K562 (cell line): ENCODE results near the gene PRDM8. TPM values are rescaled to one million over a fixed set of nuclear protein-coding genes. Genes with fewer than 3 reads are reported as not detected.

ENCODE experiments used
- ATAC-seq: fragments of 200-7000 bp; cut with Tn5 transposase; 3 replicates; pipeline ENCODE4 v1.9.1; 2020; ENCODE audit warnings: moderate library complexity
- Bru-seq: library from RNA; stranded (reverse); fragments of 400-500 nt; gene quantifications from one replicate; lab custom pipeline; 2021; lab: Mats Ljungman, UMichigan
- BruChase-seq, 2 experiments: library from RNA; stranded (reverse); fragments of 400-500 nt; gene quantifications; one replicate each; lab custom pipeline; 2021; lab: Mats Ljungman, UMichigan
- BruUV-seq: library from RNA; stranded (reverse); fragments of 400-500 nt; replicated peaks from 2 replicates; lab custom pipeline; 2021; lab: Mats Ljungman, UMichigan
- CTCF ChIA-PET: fragments of 300-600 bp; formaldehyde crosslinking; extraction: SDS; loops from one replicate; lab custom pipeline; 2021; ENCODE audit warnings: low intra/inter-chr PET ratio; lab: Yijun Ruan, JAX
- POLR2A ChIA-PET: fragments of 300-600, 350-650 bp; sonication (Branson Sonifier 250); formaldehyde crosslinking; extraction: SDS; loops from one replicate; lab custom pipeline; 2021; ENCODE audit warnings: antibody characterized with exemption, inconsistent platforms; lab: Yijun Ruan, JAX
- DNase-seq, 4 experiments: peaks; one replicate each; pipeline versions ENCODE4 v3.0.0 to v3.0.0-alpha.2; 2011 to 2018; ENCODE audit warnings: low spot score in 3 of 4, mixed read lengths in 3 of 4; ENCODE audit errors: extremely low read depth in 1 of 4
- FAIRE-seq: peaks from 2 replicates; lab custom pipeline; 2011; peaks lifted over from hg19 to GRCh38; lab: Jason Lieb, UNC
- H2AFZ ChIP-seq: 2 replicates; pipeline ENCODE4 v1.6.0; 2011; ENCODE audit warnings: low read depth, low read length, control low read depth, inconsistent platforms
- H3K27ac ChIP-seq: fragments of 200-600 bp; 3 replicates; pipeline ENCODE4 v1.8.0; 2011; ENCODE audit warnings: low read depth, mild to moderate bottlenecking, control low read depth, inconsistent platforms, low read length, moderate library complexity, mixed read lengths; ENCODE audit errors: extremely low read depth
- H3K27me3 ChIP-seq, 2 experiments: fragments of 300-600 bp in 1 of 2; 2 replicates in 1 of 2; 3 replicates in 1 of 2; pipeline versions ENCODE4 v1.6.0 to v1.8.0; 2011; ENCODE audit warnings: inconsistent platforms in 2 of 2, low read length in 2 of 2, mild to moderate bottlenecking in 1 of 2, mixed read lengths in 1 of 2, moderate library complexity in 1 of 2; ENCODE audit not compliant: control insufficient read depth in 2 of 2, insufficient read depth in 2 of 2
- H3K36me3 ChIP-seq: fragments of 300-600 bp; 3 replicates; pipeline ENCODE4 v1.8.0; 2011; ENCODE audit warnings: mild to moderate bottlenecking, low read length, inconsistent platforms; ENCODE audit not compliant: control insufficient read depth, insufficient read depth
- H3K4me1 ChIP-seq, 2 experiments: fragments of 200-600 bp in 1 of 2; replicated peaks in 1 of 2; 2 replicates in 1 of 2; 3 replicates in 1 of 2; pipeline versions ENCODE4 v1.5.1 to v1.8.0; 2011; ENCODE audit warnings: inconsistent platforms in 2 of 2, low read length in 2 of 2, mild to moderate bottlenecking in 1 of 2, mixed read lengths in 1 of 2, moderate library complexity in 1 of 2; ENCODE audit not compliant: control insufficient read depth in 2 of 2, insufficient read depth in 2 of 2
- H3K4me2 ChIP-seq: 2 replicates; pipeline ENCODE4 v1.6.1; 2011; ENCODE audit warnings: low read length, control low read depth, inconsistent platforms, mixed read lengths; ENCODE audit not compliant: insufficient read depth
- H3K4me3 ChIP-seq: fragments of 200-600 bp; sonication (generic), shearing (Covaris generic); 2 replicates; pipeline ENCODE4 v1.5.1; 2016; ENCODE audit warnings: control low read depth, inconsistent platforms
- H3K79me2 ChIP-seq: fragments of 200-600 bp; 3 replicates; pipeline ENCODE4 v1.8.0; 2011; ENCODE audit warnings: low read length, inconsistent platforms; ENCODE audit not compliant: control insufficient read depth, insufficient read depth
- H3K9ac ChIP-seq, 2 experiments: 2 replicates each; pipeline versions ENCODE4 v1.6.0 to v1.6.1; 2011; ENCODE audit warnings: low read depth in 2 of 2, low read length in 2 of 2, control low read depth in 1 of 2, inconsistent platforms in 1 of 2, mild to moderate bottlenecking in 1 of 2, mixed read lengths in 1 of 2; ENCODE audit not compliant: insufficient read depth in 1 of 2
- H3K9me1 ChIP-seq: one replicate; pipeline ENCODE4 v1.6.0; 2011; ENCODE audit warnings: inconsistent platforms, mild to moderate bottlenecking, low read length, moderate library complexity; ENCODE audit not compliant: control insufficient read depth, insufficient read depth
- H3K9me3 ChIP-seq: replicated peaks from 2 replicates; pipeline ENCODE4 v1.5.1; 2011; ENCODE audit warnings: low read depth, low read length, inconsistent platforms; ENCODE audit not compliant: control insufficient read depth, insufficient read depth
- H4K20me1 ChIP-seq: replicated peaks from 2 replicates; pipeline ENCODE4 v1.6.1; 2011; ENCODE audit warnings: low read length, inconsistent platforms, mixed read lengths; ENCODE audit not compliant: control insufficient read depth, insufficient read depth
- BACH1 ChIP-seq: fragments of 200-800 bp; sonication (Bioruptor generic); IDR thresholded peaks from 2 replicates; pipeline ENCODE4 v1.6.1; 2016; ENCODE audit warnings: missing genetic modification characterization, missing compliant biosample characterization
- CBX8 ChIP-seq: fragments of 200-600 bp; sonication (generic); IDR thresholded peaks from 2 replicates; pipeline ENCODE4 v1.6.1; 2012; ENCODE audit warnings: borderline replicate concordance, mixed run types, low read depth, mild to moderate bottlenecking, moderate library complexity, mixed read lengths, low read length, control low read depth, inconsistent platforms; ENCODE audit not compliant: poor library complexity, severe bottlenecking; ENCODE audit errors: extremely low read depth
- HDAC8 ChIP-seq: fragments of 450-650 bp; IDR thresholded peaks from 2 replicates; pipeline ENCODE4 v1.6.1; 2016; ENCODE audit warnings: mild to moderate bottlenecking, missing genetic modification characterization, moderate library complexity, missing compliant biosample characterization
- LARP7 ChIP-seq: fragments of 450-650 bp; IDR thresholded peaks from 2 replicates; pipeline ENCODE4 v1.6.1; 2016
- MLX ChIP-seq, 2 experiments: fragments of 450-650 bp in 1 of 2; sonication (generic) in 1 of 2; formaldehyde crosslinking; conservative IDR thresholded peaks; 2 replicates each; pipeline versions ENCODE4 v1.4.0 to v1.8.1; 2020 to 2022; ENCODE audit warnings: mild to moderate bottlenecking in 1 of 2, missing genetic modification reagents in 1 of 2
- MTF1 ChIP-seq: fragments of 250-450 bp; sonication (Bioruptor Pico); IDR thresholded peaks from 2 replicates; pipeline ENCODE4 v1.9.0; 2021; ENCODE audit warnings: moderate library complexity, mild to moderate bottlenecking, inconsistent platforms, borderline replicate concordance
- ZHX1 ChIP-seq: fragments of 150-350 bp; conservative IDR thresholded peaks from 2 replicates; pipeline ENCODE4 v1.6.1; 2014; ENCODE audit warnings: low read length
- WGBS: fragments of 100-300 bp; shearing (Covaris generic); methylation state at CpG from one replicate; pipeline ENCODE4 v1.1.6; 2016; ENCODE audit warnings: low coverage, mixed read lengths; ENCODE audit not compliant: insufficient coverage; ENCODE audit errors: missing lambda C conversion rate; 5-methylcytosine and 5-hydroxymethylcytosine counted together
- in situ Hi-C: fragments of 300-500 bp; cut with MboI; formaldehyde crosslinking; loops from 4 replicates; pipeline ENCODE4 v1.15.0; 2018; ENCODE audit warnings: inconsistent platforms, mixed read lengths
- intact Hi-C: fragments of 100-400 bp; cut with micrococcal nuclease; formaldehyde crosslinking; loops from 2 replicates; pipeline ENCODE4 v1.14.2; 2022
- long read RNA-seq, 3 experiments: library from polyadenylated mRNA in 2 of 3; library from RNA in 1 of 3; unstranded in 2 of 3; stranded (forward) in 1 of 3; transcript quantifications; one replicate each; pipeline ENCODE4 v2.0.0, GENCODE V29; 2019 to 2022
- polyA minus RNA-seq, 3 experiments: library from RNA; depleted of rRNA, polyadenylated mRNA; stranded (reverse); fragments of >200 nt; gene quantifications; 2 replicates each; pipeline ENCODE4 v1.2.3, GENCODE V29; 2011
- polyA plus RNA-seq, 8 experiments: library from polyadenylated mRNA; depleted of rRNA in 4 of 8; stranded (reverse) in 5 of 8; unstranded in 3 of 8; fragments of >200 nt; fragmentation: Nextera tagmentation in 2 of 8; fragmentation: Illumina TruSeq in 1 of 8; extraction: Ambion mirVana in 2 of 8; extraction: Trizol in 1 of 8; gene quantifications; 2 replicates each; pipeline versions ENCODE4 v1.2.1 to v1.2.3, GENCODE V29; 2011 to 2014; ENCODE audit warnings: inconsistent platforms in 1 of 8, missing spikeins in 1 of 8
- total RNA-seq, 7 experiments: library from RNA; depleted of rRNA in 6 of 7; stranded (reverse); fragments of >200 nt in 6 of 7; fragmentation: Illumina TruSeq in 2 of 7; extraction: Trizol in 2 of 7; gene quantifications; 2 replicates each; pipeline versions ENCODE4 v1.2.1 to v1.2.3, GENCODE V29; 2011 to 2021; ENCODE audit warnings: low replicate concordance in 1 of 7
- TF ChIP-seq, protein P1 (sequence below): IDR thresholded peaks from 2 replicates; pipeline ENCODE4 v1.6.1; 2014; ENCODE audit warnings: antibody characterized with exemption
- TF ChIP-seq, protein P2 (sequence below): fragments of 450-650 bp; formaldehyde crosslinking; IDR thresholded peaks from 2 replicates; pipeline ENCODE4 v1.4.0; 2020; ENCODE audit warnings: mild to moderate bottlenecking, moderate library complexity

The PRDM8 gene
- total RNA-seq (2011; cell fraction: chromatin; rRNA removed; ENCODE audit: low replicate concordance) = not detected in 2 replicates
- total RNA-seq (2011; cell fraction: nucleolus; rRNA removed) = not detected in 2 replicates
- not detected in 2 replicates for total RNA-seq (2011; cell fraction: nucleoplasm; rRNA removed)
- not detected in 2 replicates for total RNA-seq (2014; rRNA removed)
- total RNA-seq (2014; rRNA removed; fragmentation: Illumina TruSeq; extraction: Trizol) = not detected in 2 replicates
- not detected in 2 replicates for total RNA-seq (2015; rRNA removed; fragmentation: Illumina TruSeq; extraction: Trizol)
- total RNA-seq (2021) = 0.07 and 0.40 TPM in 2 replicates
- polyA plus RNA-seq (2011; rRNA removed) = not detected in 2 replicates
- not detected in 2 replicates for polyA plus RNA-seq (2011; cell fraction: cytosol; rRNA removed)
- not detected in 2 replicates for polyA plus RNA-seq (2011; cell fraction: nucleus; rRNA removed)
- polyA plus RNA-seq (2012) = not detected in 2 replicates
- not detected in 2 replicates for polyA plus RNA-seq (2014; fragmentation: Illumina TruSeq; extraction: Trizol)
- not detected for polyA plus RNA-seq (2014; fragmentation: Nextera tagmentation; extraction: Ambion mirVana)
- polyA plus RNA-seq (2014; rRNA removed) = not detected in 2 replicates
- polyA minus RNA-seq (2011; rRNA and poly(A)+ RNA removed) = not detected in 2 replicates
- polyA minus RNA-seq (2011; cell fraction: cytosol; rRNA and poly(A)+ RNA removed) = not detected in 2 replicates
- polyA minus RNA-seq (2011; cell fraction: nucleus; rRNA and poly(A)+ RNA removed) = not detected in 2 replicates
- Bru-seq, nascent RNA = percentile 6 among the genes with signal in this experiment
- percentile 17 among the genes with signal in this experiment for BruChase-seq, experiment 1, labeled RNA remaining after a 2-hour chase
- BruChase-seq, experiment 2, labeled RNA remaining after a 6-hour chase = percentile 13 among the genes with signal in this experiment
- long read RNA-seq, experiment 1 = 0 reads
- long read RNA-seq, experiment 2 = 0 reads
- long read RNA-seq, experiment 3 = 0 reads

DNA sequence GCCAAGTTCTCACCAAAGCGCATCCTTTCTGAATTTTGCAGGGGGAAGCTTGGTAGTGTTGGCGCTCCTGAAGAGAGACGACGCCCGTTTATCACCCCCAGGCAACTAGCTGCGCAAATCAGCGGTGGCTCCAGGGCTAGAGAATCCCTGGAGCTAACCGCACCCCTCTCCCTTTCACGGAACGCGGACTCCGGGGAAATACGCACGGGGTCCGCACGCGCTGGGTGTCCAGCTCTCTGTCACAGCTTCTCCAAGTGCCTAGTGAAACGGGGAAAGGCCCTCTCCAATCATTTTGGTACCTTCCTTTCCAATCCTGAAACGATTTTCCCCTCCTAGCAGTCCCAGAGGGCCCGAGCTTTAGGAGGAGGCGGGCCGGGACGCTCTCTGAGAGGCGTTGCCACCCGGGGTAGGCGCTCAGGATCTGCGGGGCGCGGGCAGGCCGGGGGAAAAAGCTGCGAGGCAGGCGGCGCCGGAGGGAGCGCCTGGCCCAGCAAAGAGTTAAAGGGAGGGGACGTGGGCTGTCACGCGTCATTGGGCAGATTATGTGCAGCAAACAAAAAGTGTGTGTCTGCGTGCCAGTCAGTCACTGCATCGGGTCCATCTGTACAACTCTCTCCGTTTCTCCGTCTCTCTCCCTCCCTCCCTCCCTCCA is at the start of gene PRDM8:
PRDM8 (plus strand) TSS at position 582 of the 652 bp plus-strand sequence. CDS start 2,578 bp downstream, outside the sequence.
- Histone ChIP-seq H3K27ac (no peak within 1 kb of the TSS), H4K20me1 (no peaks in the 10 kb centered on the region), H3K79me2 (no peaks in the 10 kb centered on the region), H2AFZ (no peak within 1 kb of the TSS), H3K9me1 (no peaks in the 10 kb centered on the region), H3K9me3 (no peaks in the 10 kb centered on the region; the same call in 1 of the 2 replicates), H3K4me1 (peaks cover 0 to 2% of the 10 kb centered on the region in 2 experiments; a peak in 1 of 5 replicates), H3K36me3 (no peaks in the 10 kb centered on the region), H3K9ac (no peak within 1 kb of the TSS), H3K4me3 (no peak within 1 kb of the TSS), H3K27me3 (no peaks in the 10 kb centered on the region), H3K4me2 (no peak within 1 kb of the TSS)
- CTCF ChIA-PET = no interaction called here
- in situ Hi-C loops (no loop called here), intact Hi-C loops (no loop called here)
- POLR2A ChIA-PET = interaction anchor here (1.2 kb wide), 1 partner anchor 11 kb away, joined by 3 read pairs; no protein-coding TSS in a partner anchor
- no TSS peak for BruUV-seq
- DNase-seq = no peak
- 76% methylated on average over 17 of the region's 42 CpGs for WGBS
- no peak for ATAC-seq
- FAIRE-seq = no peak
- TF ChIP-seq HDAC8 (tag) (no peak), ZHX1 (no peak), LARP7 (no peak), MLX (CRISPR knock-in tag; conservative IDR thresholded peaks at IDR 0.05) (no peak), MTF1 (CRISPR knock-in tag) (no peak), BACH1 (tag) (no peak), CBX8 (no peak)
- TF ChIP-seq, protein P1, sequence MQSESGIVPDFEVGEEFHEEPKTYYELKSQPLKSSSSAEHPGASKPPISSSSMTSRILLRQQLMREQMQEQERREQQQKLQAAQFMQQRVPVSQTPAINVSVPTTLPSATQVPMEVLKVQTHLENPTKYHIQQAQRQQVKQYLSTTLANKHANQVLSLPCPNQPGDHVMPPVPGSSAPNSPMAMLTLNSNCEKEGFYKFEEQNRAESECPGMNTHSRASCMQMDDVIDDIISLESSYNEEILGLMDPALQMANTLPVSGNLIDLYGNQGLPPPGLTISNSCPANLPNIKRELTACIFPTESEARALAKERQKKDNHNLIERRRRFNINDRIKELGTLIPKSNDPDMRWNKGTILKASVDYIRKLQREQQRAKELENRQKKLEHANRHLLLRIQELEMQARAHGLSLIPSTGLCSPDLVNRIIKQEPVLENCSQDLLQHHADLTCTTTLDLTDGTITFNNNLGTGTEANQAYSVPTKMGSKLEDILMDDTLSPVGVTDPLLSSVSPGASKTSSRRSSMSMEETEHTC = no peak
- TF ChIP-seq, protein P2, sequence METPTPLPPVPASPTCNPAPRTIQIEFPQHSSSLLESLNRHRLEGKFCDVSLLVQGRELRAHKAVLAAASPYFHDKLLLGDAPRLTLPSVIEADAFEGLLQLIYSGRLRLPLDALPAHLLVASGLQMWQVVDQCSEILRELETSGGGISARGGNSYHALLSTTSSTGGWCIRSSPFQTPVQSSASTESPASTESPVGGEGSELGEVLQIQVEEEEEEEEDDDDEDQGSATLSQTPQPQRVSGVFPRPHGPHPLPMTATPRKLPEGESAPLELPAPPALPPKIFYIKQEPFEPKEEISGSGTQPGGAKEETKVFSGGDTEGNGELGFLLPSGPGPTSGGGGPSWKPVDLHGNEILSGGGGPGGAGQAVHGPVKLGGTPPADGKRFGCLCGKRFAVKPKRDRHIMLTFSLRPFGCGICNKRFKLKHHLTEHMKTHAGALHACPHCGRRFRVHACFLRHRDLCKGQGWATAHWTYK = no peak
